GM19351 (cell line): ENCODE results near the gene TAF4.
"Not testable (repeated sequence)": the region's sequence is repeated elsewhere in the genome, so short reads cannot be mapped to it uniquely, and the experiment has no call there.

ENCODE experiments used
- ATAC-seq: cut with Tn5 transposase; IDR thresholded peaks from one replicate; pipeline ENCODE4 v1.9.1; 2021; ENCODE audit warnings: mild to moderate bottlenecking, moderate library complexity; ENCODE audit not compliant: unreplicated experiment

The TAF4 gene

GRCh38 chr20:62056975-62057374 is 8.7 kb downstream of the TAF4 start:
- ATAC-seq: no peak

- ATAC-seq: no peak
Measured at GRCh38 chr20:62056377-62056776, 9.3 kb downstream of the TAF4 start.

DNA sequence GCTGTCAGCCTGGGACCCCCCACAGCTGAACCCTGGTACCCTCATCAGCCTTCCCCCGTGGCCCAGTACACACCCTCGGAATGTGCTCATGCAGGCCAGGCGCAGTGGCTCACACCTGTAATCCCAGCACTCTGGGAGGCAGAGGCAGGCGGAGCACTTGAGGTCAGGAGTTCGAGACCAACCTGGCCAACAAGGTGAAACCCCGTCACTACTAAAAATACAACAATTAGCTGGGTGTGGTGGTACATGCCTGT is 9.9 kb downstream of the TAF4 start:
- ATAC-seq: not testable (repeated sequence)

- no peak for ATAC-seq
Measured at GRCh38 chr20:62055106-62055861, 10.4 kb downstream of the TAF4 start.

- ATAC-seq: no peak
Measured at GRCh38 chr20:62054451-62054953, 11.2 kb downstream of the TAF4 start.

DNA sequence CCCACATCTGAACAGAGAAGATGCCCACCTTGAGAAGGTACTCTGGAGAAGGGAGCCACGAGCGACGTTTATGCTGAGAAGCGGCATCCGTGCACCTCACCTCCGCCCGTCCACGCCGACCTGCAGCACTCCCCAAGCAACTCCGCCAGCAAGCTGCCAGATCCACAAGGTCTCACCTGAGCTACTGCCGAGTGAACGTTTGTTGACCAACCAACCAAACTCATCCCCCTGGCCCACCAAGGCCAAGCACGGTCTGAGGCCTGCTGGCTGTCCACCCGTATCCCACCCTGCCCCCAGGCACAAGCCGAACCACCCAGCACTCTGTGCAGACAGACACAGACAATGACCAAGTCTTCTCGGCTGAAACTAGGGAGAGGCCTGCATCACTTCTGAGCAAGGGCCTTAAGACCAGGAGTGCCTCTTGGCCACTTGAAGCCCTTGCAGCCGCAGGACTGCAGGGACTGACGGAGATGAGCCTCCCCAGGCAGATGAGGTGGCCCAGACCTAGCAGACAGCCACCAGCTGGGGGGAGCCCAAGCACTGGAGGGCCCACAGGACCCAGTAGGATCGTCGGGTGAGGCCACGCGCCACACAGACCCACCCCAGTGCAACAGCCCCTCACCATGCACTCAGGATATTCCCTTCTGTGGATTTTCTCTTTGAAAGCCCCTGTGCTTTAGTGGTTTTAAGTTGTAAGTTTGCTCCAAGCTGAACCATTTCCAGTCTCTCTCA is 12.1 kb downstream of the TAF4 start:
- no peak for ATAC-seq

- no peak for ATAC-seq
Measured at GRCh38 chr20:62052842-62053464, 12.7 kb downstream of the TAF4 start.

DNA sequence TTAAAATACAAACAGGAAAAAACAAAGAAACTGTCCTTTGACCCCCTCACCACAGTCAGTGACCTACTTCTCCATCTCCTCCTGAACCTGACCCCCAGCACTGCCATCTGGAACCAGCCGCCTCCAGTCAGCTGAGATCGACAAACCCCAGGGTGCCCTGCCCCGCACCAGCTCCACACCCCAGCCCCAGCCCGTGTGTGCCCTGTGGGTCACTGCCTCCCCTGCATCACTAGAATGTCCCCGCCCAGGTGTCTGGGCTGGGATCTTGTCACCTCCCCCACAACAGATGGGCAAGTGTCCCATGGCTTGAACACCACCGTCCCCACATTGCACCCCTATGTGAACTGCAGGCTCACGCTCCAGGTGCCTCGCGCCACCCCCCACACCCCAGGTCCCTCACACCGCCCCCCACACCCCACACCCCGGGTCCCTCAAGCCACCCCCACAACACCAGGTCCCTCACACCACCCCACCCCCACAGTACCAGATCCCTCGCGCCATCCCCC is 13.3 kb downstream of the TAF4 start:
- no peak for ATAC-seq

DNA sequence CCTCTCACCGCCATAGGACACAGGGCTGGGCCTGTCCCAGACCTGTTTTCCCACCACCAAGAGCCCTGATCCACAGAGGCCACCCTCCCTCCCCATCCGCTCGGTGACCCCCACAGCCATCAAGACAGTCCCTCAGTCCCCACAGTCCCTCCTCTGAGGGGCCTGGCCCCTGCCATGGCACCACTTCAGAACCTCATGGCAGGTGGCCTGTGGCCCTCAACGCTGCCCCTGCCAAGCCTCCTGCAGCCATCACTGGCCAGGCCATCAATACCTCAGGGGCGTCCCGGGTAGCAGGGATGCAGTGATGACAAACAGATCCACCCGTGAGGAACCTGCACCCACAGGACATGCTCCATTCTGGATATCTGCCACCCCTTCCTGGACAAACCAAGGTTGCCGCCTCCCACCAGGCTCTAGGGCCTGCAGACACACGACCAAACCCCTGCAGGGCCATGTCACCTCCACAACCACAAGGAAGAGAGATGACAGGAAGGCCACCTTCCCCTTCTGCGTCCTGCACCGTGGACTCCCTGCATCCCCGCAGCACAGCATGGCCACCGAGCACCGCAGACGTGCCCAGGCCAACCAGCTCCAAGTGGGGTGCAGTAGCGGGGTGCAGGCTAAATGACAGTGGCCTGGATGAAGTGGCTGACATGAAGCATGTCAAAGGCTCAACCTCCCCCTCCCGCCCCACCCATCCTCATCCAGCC is 14.0 kb downstream of the TAF4 start:
- ATAC-seq: no peak

- ATAC-seq: no peak
Measured at GRCh38 chr20:62051144-62051543, 14.5 kb downstream of the TAF4 start.

GRCh38 chr20:62050166-62051120 is 15.2 kb downstream of the TAF4 start:
- ATAC-seq: no peak

DNA sequence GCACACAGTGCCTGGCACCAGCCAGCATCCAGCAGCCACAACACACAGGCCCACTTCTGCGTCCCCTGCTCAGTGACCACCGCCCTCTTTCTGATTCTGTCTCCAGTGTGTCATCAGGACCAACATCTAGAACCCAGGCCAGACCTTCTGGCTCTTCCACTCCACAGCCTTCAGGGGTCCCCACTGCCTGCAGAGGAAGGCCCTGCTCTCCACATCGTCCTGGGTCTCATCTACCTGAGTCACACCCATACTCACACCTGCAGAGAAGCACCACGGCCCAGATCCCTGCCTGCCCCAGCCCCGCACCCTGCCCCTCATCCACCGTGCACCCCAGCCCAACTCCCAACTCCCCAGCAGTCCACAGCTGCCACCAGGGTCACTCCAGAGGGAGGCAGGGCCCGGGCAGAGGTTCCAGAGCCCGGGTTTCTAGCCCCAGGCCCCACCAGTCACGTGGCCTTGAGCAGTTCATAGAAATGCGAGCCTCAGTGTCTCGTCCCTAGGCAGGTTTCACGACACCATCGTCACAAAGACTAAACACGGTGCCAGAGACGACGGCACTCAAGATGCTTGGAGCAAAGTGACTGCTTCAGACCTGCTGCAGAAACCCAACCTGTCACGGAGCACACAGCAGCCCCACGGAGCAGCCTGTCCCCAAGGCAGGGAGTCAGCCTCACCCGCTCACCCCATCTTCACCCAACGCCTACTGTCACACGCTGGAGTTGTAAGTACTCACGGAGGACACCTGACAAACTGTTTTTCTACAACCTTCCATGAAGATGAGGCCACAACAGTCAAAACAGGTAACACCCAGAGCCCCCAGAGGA is 16.1 kb downstream of the TAF4 start:
- ATAC-seq: no peak

GRCh38 chr20:62048821-62049291 is 16.8 kb downstream of the TAF4 start:
- no peak for ATAC-seq

DNA sequence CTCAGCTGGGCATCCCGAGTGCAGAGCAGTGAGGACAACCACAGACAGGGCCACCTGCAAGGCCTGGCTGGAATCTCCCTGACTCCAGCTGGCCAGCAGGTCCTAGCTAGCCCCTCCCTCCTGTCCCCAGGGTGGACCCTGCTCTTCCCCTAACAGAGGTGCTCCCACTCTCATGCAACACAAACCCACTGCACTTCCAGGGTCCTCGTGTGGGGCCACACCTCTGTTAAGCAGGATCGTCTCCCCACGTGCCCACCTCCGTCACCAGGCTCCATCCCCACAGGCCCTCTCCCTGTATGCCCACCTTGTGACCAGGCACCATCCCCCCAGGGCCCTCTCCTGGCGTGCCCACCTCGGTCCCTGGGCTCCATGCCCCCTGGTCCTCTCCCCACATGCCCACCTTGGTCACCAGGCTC is 17.3 kb downstream of the TAF4 start:
- ATAC-seq: no peak

GRCh38 chr20:62047666-62048345 is 17.9 kb downstream of the TAF4 start:
- no peak for ATAC-seq

DNA sequence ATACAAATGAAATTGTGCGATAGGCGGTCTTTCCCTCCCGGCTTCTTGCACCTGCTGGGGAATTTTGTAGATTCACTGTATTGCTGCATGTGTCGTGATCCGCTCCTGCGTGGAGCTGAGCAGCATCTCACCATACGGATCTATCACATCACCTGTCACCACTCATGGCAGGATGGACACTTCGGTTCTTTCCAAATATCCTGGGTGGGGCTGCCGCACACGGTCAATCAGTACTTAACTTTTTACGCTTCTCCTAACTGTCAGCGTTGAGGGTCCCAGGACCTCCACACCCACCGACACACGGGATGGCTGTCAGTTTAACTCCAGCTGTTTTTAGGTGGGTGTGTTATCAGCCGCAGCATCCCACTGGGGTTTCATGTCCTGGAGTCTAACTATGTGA is 19.2 kb downstream of the TAF4 start:
- no peak for ATAC-seq

- ATAC-seq: no peak
Measured at GRCh38 chr20:62045529-62046285, 20.0 kb downstream of the TAF4 start.

DNA sequence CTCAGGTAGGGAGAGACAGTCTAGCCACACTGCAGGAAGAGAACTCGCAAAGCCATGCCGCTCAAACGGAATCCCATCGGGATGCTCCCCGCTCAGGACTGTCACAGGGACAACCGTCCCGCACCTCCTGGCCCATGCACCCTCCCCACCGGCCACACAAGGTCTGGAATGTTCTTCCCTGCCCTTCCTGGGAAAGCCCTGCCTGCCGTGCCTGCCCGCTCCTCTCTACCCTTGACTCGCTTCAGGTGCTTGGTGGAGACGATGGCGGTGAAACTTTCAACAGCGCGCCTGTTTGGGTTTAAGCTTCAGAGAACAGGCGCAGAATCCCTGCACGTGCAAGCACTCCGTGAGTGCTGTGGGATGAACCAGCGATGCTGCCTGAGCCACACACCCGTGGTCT is 20.6 kb downstream of the TAF4 start:
- ATAC-seq: no peak
